Glomerular visceral epithelial cell (primary cell): ENCODE results near the gene CNTROB.

Experiments used
- DNase-seq: peaks from one replicate; pipeline ENCODE4 v3.0.0-alpha.2; 2016; ENCODE audit errors: extremely low spot score

Gene CNTROB, protein sequence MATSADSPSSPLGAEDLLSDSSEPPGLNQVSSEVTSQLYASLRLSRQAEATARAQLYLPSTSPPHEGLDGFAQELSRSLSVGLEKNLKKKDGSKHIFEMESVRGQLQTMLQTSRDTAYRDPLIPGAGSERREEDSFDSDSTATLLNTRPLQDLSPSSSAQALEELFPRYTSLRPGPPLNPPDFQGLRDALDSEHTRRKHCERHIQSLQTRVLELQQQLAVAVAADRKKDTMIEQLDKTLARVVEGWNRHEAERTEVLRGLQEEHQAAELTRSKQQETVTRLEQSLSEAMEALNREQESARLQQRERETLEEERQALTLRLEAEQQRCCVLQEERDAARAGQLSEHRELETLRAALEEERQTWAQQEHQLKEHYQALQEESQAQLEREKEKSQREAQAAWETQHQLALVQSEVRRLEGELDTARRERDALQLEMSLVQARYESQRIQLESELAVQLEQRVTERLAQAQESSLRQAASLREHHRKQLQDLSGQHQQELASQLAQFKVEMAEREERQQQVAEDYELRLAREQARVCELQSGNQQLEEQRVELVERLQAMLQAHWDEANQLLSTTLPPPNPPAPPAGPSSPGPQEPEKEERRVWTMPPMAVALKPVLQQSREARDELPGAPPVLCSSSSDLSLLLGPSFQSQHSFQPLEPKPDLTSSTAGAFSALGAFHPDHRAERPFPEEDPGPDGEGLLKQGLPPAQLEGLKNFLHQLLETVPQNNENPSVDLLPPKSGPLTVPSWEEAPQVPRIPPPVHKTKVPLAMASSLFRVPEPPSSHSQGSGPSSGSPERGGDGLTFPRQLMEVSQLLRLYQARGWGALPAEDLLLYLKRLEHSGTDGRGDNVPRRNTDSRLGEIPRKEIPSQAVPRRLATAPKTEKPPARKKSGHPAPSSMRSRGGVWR

DNA sequence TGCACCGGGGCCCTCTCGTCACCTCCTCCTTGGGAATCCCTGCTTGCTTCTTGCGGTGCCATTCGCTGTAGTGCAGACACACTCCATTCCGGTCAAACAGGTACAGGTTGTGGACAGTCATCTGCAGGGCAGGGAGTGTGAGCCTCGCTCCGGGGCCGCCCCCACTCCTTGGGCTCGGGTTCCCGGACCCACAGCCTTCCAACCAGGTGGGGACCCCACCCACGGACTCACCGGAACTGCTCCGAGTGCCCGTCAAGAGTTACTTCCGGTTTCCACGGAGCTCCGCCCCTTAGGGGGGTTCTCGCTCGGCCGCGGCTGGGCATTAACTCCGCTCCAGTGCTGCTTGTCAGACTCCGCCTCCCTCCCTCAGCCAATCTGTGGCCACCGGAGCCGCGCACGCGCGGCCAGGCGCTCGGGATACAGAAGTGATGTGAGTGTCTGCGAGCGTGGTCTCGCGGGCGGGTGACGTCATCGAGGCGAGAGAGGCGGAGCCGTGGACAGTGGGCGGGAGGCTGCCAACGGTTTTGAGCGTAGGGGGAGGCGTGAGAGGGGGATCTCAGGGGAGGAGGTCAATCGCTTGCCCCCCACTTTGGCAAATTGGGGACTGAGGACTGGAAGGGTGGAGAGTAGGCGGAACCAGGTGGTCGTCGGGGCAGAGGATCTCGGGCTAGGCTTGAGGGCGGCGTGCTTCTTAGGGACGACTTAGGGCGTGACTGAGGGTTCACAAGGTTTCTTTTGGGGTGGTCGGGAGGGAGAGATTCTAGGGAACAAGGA lies at the start of gene CNTROB, which contains the start of gene TRAPPC1:
CNTROB (plus strand) TSS at position 498 of the 774 bp plus-strand sequence. CDS start 874 bp downstream, outside the sequence.
TRAPPC1 (minus strand) TSS at position 238 of the 774 bp plus-strand sequence; CDS start at position 121, 117 bp downstream.
- DNase-seq: peak; percentile 100

DNA sequence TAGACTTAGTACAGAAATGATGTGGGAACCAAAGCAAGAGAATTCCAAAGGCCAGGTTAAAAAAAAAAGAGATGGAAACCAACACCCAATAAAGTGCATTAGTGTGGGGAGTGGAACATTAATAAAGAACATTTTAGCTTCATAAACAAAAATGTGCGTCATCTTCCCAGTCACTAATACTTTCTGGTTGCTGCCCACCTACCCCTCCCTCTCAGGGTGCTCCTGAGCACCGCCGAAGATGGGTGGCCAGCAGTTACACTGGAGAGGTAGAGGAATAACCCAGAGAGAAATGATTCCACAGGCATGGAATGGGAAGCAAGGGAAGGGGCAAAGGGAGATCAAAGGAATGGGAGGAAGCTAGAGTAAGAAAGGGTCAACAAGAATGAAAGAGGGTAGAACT lies 49.4 kb upstream of the CNTROB start:
- no peak for DNase-seq

DNA sequence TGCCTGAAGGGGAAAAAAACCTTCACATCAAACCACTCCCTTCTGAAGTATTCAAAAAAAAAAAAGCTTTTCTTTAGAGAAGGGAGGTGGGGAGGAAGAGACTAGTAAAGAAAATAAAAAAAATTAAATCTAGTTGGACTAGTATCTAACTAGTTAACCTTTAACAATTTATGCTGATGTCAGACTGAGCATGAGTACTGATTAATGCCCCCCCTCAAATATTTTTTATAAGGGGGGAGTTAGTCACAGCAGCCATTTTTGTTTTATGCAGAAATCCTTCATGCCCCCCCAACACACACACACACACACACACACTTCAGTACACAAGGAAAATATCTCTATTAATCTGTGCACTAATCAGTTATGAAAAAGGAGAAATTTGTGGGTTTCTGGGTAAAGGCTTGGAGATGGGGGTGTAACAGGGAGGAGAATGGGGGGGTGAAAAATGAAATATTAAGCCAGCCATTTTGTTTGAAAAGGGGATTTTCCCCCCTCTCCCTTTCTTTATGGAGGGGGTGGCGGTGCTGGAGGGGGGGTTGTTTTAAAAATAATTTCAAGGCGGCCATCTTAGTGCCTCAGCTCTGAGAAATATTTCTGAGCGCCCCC lies 48.1 kb upstream of the CNTROB start:
- DNase-seq: peak; percentile 66

DNA sequence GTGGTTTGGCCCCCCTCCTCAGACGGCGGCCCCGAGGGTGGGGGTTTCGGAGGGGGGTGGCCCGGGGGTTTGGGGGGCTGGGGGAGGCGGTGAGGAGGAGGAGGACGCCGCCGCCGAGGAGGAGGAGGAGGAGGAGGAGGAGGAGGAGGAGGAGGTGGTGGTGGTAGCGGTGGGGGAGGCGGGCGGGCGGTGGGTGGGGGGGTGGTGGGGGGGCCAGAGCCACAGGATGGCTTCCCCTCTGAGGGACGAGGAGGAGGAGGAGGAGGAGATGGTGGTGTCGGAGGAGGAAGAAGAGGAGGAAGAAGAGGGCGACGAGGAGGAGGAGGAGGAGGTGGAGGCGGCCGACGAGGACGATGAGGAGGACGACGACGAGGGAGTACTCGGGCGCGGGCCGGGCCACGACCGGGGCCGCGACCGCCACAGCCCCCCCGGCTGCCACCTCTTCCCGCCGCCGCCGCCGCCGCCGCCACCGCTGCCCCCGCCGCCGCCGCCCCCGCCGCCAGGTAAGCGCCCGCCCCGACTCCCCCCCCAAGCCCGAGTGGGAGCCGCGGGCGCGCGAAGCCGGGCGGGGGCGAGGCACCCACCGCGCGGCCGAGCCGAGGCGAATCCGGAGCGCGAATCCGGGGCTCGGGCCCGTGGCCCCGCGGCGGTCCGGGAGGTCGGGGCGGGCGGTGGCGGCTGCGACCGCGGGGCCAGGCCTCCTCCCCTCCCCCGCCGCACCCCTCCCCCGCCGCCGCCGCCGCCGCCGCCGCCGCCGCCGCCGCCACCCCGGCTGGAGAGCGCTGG lies 47.2 kb upstream of the CNTROB start:
- DNase-seq: peak; percentile 55

DNA sequence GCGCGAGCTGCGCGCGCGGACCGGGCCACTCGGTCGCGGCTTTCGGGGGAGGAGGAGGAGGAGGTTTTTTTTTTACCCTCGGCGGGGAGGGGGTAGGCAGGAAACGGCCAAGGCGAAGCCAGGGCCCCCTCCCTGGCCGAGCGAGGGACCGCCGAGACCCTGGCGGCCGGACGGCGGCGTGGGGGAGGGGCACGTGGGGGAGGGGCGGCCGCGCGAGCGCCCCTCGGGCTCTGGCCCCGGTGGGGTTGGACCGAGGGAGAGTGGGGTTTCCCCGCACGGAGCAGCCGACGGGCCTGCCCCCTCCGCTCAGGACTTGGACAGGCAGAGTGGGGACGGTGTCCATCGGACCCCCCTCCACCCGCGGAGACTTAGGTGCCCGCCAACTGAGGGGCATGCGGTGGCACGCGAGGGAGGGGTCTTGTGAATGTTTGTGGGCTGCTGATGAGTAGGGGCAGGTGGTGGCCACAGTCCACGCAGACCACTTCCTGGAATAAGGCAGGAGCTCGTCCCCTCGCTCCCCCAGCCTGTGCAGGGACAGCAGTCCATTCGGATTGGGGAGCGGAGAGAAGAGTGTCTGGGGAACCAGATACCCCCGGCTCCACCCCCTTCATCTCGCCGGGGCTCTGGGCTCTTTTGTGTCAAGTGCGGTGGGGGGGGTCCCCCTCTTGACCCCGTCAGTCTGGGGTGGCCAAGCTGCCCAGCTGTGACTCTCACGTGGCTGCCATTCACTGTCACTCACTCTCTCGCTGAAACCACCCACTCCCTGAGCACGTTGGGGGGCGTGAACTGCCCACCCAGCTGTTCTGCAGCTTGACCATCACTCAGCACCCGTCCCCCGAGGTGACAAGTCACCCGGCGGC lies 46.4 kb upstream of the CNTROB start:
- DNase-seq: peak; percentile 69

DNA sequence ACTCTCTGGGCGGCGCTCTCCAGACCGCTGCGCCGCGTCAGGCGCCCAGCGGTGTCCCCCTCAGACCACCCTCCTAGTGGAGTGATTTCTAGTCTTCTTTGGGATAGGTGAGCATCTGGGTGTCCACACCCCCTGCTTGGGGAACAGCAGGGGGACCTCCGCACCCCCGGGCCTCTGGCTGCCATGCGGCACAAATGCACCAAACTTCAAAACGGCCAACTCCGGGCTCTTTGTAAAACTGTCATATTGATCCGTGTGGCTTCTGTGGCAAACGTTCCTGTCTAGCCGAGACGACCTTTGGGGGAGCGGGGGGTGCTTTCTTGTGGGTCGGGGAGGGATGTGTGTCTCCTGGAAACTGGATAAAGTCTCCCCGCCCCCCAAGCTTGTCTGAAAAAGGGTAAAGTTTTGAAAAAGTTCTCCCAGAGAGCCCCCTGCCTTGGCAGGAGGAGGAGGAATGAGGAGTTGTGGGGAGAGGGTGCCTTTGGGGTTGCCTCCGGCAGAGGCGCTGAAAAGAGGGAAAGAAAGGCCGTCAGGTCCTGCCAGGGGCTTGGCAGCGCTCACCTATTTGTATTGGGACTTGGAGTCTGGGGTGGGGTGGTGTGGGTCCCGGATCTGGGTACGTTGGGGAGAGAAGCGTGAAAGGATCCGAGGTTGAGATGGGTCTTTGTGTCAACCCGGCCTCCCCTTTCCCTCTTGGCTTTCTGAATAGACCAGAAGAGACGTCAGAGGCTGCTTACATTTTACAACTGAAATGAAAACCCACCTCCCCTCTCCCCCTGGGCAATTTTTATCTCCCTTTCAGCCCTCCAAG lies 45.6 kb upstream of the CNTROB start:
- DNase-seq: peak; percentile 26

DNA sequence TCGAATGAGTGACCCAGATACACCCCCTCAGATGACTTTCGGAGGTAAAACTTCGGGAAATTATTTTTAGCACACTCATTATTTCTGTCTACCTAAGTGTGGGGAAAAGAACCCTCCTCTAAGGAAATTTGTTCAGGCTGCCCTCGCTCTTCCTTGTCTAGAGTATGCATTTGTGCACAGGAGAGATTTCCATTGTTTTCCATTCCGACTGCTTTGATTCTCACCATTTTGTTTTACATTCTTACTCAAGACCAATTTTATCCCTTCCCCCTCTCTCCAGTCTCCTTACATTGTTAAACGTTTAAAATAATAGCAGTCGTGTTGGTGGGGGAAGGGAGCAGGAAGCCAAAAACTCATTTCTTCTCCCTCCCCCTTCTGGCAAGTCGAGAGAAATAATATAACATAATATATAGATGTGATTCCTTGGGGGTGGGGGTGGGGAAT lies 44.9 kb upstream of the CNTROB start:
- DNase-seq: peak; percentile 24

DNA sequence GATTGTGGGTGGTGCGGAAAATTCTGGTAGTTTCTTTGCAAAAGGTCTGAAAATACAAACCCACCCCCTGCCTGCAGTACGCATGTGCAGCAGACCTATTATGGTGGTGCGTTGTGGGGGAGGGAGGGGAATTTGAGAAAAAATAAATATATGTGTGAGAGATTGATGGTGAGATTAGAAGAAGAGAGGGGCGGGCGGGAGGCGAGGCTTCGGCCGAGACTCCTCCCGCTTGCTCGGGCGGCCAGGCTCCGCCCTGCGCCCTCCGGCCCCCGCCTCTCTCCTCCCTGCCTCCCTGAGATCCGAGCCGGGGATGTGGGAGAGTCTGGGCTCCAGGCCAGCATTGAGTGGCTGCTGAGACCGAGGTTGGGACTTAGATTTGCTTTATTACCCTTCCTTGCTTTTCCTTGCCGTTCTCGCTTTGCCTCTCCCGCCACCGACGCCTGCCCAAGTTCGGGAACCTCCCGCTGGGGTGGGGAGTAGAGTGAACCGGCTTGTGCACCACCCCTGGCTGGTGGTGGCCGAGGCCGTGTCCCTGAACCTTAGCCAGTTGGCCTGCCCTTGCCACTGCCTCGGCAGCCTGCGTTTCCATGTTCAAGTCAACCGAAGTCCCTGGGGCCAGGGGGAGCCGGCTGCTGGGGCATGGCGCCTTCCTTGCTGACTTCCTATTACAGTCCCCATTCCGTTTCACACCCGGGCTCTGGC lies 44.4 kb upstream of the CNTROB start:
- DNase-seq: peak; percentile 96

DNA sequence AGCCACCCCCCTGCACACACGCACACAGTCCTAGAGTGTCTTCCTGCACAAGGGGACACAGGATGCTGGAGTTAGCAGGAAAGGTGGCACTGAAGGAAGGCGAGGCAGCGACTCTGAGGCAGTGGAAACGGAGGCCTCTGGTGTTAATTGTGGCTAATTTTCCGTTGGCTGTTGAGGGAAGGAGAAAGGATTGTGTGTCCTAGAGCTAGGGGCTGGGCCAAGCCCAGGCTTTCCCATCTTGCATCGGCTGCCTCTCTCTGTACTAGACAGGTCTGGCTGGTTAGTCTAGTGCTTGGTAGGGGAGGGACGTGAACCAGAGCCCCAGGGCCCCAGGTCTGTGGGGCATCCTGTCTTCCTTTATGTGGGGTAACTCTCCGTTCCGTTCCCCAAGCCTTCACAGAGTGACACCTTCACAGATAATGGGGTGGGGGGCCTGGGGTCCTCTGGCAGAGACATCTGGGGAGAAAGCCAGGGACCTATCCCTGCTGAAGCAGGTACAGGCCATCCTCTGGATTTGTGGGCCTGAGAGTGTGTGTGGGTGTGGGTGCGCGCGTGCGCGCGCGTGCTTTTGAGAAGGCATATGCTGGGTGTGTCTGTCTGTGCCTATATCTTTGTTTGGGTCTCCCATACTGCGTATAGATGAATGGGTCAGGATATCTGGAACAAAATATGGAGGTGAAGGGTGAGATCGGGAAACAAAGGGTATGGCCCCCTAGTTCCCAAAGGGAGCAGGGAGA lies 43.7 kb upstream of the CNTROB start, which contains the start of gene CHD3:
CHD3 (plus strand) TSS at position 606 of the 737 bp plus-strand sequence. CDS start 212 bp downstream, outside the sequence.
- no peak for DNase-seq

DNA sequence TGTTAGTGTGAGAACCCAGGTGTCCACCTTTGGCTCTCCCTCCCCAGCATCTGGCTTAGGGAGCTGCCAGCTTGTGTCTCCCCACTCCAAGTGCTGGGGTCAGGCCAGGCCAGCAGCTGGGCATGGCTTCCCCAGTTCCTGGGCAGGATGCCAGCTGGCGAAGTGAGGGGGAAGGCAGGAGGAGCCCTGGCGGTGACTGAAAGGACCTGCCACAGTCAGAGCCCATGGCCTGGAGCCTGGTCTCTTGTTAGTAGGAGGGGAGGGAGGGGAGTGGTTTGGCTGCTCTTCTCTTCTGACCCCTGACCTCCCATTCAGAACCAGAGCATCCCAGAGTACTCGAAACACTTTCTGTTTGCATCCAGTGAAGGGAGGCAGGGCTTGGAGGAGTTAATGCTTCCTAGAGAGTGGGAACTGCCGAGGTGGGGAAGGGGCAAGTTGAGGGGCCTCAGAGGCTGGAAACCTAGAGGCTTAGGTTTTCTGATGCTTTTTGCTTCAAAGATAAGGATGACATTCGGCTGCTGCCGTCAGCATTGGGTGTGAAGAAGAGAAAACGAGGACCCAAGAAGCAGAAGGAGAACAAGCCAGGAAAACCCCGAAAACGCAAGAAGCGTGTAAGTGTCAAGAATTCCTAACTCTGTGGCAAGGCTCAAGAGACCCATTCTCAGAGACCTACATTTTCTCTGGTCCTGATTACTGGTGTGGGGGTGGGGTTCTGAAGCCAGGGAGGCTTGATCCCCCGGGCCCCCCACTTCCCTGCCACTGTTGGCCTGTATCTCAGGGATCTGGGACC lies 42.6 kb upstream of the CNTROB start:
- DNase-seq: peak; percentile 96

DNA sequence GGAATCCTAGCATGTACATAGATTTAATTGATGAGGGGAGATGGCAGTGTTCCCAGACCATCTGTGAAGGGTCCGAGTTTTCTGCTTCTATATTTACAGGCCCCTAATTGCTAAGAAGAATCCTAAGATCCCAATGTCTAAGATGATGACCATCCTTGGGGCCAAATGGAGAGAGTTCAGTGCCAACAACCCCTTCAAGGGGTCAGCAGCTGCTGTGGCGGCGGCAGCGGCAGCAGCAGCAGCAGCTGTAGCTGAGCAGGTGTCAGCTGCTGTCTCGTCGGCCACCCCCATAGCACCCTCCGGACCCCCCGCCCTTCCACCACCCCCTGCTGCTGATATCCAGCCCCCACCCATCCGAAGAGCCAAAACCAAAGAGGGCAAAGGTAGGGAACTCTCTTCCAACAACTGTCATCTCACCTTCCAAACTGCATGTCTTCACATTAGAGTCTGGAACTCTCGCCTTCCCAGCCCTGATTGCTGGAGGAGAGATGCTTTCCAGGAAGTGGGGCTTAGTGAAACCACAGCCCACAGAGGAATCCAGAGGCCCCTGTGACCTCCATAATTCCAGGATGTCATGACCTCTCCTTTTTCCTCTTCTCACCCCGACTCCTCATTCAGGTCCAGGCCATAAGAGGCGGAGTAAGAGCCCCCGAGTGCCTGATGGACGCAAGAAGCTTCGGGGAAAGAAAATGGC lies 38.7 kb upstream of the CNTROB start:
- DNase-seq: no peak

DNA sequence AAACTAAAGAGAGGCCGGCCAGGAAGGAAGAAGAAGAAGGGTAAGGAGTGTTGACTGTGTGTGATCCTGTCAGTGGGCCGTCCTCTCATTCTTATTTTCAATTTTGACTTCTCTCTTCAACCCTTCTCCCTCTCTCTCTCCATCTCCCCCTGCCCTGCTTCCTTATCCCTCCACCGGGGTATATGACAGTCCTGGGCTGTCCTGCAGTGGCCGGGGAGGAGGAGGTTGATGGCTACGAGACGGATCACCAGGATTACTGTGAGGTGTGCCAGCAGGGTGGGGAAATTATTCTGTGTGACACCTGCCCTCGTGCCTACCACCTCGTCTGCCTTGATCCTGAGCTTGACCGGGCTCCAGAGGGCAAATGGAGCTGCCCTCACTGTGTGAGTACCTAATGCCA lies 37.8 kb upstream of the CNTROB start:
- DNase-seq: no peak

DNA sequence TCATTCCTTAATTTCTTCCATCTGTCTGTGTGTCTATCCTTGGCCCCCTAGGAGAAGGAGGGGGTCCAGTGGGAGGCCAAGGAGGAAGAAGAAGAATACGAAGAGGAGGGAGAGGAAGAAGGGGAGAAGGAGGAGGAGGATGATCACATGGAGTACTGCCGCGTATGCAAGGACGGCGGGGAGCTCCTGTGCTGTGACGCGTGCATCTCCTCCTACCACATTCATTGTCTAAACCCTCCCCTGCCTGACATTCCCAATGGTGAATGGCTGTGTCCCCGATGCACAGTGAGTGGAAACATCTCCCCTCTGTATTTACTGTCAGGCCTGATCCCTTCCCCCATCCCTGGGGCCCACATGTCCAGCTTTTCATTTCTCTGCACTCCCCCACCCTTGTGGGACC lies 37.1 kb upstream of the CNTROB start:
- DNase-seq: no peak

DNA sequence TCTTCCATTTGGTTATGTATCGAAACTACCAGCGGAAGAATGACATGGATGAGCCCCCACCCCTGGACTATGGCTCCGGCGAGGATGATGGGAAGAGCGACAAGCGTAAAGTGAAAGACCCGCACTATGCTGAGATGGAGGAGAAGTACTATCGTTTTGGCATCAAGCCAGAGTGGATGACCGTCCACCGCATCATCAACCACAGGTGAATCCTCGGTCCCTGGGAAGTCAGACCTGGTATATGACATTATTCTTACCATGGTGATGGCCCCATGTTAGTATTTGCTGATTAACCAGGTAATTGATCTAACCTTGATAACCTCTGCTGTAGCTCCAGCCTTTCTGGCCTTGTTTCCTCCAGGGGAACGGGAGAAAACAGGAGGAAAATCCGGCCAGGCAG lies 34.9 kb upstream of the CNTROB start:
- no peak for DNase-seq

DNA sequence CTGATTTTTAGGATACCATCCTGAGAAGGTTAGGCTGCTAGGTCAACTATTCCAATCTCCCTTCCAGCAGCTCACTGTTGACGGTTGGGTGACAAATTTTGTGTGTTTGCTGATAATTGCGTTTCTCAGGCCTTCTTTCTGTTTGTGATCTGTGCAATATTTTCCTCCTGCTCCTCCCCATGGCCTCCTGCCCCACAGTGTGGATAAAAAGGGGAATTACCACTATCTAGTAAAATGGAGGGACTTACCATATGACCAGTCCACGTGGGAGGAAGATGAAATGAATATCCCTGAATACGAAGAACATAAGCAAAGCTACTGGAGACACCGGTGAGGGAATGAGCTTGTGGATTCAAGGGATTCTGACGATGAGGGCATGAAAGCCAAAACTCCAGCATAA lies 34.2 kb upstream of the CNTROB start:
- peak; percentile 35 for DNase-seq
